ENCODE data around the gene PLA2G2C.

GRCh38 chr1:20223106-20223505 is 36.8 kb upstream of the PLA2G2C start:
- TF ChIP-seq CTCF (IDR thresholded peaks at IDR 0.05), result no peak
- TF ChIP-seq POLR2A (IDR thresholded peaks at IDR 0.05), result no peak
- TF ChIP-seq POLR2AphosphoS5 (IDR thresholded peaks at IDR 0.05), result no peak
- TF ChIP-seq EP300 (IDR thresholded peaks at IDR 0.05), result no peak
